Ovary (tissue), 9 donors: ENCODE data around the gene GHRH. TPM values are rescaled to one million over a fixed set of nuclear protein-coding genes. Genes with fewer than 3 reads are reported as not detected.

Experiments
- DNase-seq, 5 donors: peaks; one replicate each; pipeline ENCODE4 v3.0.0-alpha.2; 2019 to 2020
- H3K27ac ChIP-seq, 2 donors: fragments of 200-600 bp; one replicate each; pipeline versions ENCODE4 v1.5.1 to v1.8.0; 2019 to 2022
- H3K27me3 ChIP-seq: fragments of 200-600 bp; one replicate; pipeline ENCODE4 v1.8.0; 2022
- H3K36me3 ChIP-seq: fragments of 200-600 bp; sonication (generic); one replicate; pipeline ENCODE4 v1.5.1; 2019
- H3K4me1 ChIP-seq: one replicate; pipeline ENCODE4 v1.8.1; 2013; ENCODE audit warnings: mild to moderate bottlenecking, moderate library complexity; ENCODE audit not compliant: insufficient read depth
- H3K4me3 ChIP-seq: fragments of 200-600 bp; sonication (generic); one replicate; pipeline ENCODE4 v1.5.1; 2017
- H3K9me3 ChIP-seq, 2 donors: fragments of 200-600 bp in 1 of 2; sonication (generic) in 1 of 2; one replicate each; pipeline versions ENCODE4 v1.5.1 to v1.8.1; 2013 to 2019; ENCODE audit warnings: mild to moderate bottlenecking in 1 of 2, moderate library complexity in 1 of 2
- EP300 ChIP-seq: sonication (generic); formaldehyde crosslinking; IDR thresholded peaks from one replicate; pipeline ENCODE4 v1.6.1; 2017; ENCODE audit warnings: antibody characterized with exemption
- POLR2A ChIP-seq: fragments of 450-650 bp; IDR thresholded peaks from one replicate; pipeline ENCODE4 v1.6.1; 2017; ENCODE audit warnings: antibody characterized with exemption, mild to moderate bottlenecking, moderate library complexity
- WGBS, 3 donors: extraction: QIAGEN DNeasy Blood & Tissue Kit in 1 of 3; methylation state at CpG; one replicate each; pipeline versions ENCODE4 v1.1.5 to v1.1.7; 2013 to 2017; 5-methylcytosine and 5-hydroxymethylcytosine counted together
- intact Hi-C, 4 donors: fragments of 100-400 bp; cut with DNase I; formaldehyde crosslinking; loops; one replicate each; pipeline versions ENCODE4 v1.11.0 to v1.15.1; 2022 to 2023
- polyA plus RNA-seq, 2 donors: library from polyadenylated mRNA; stranded (reverse); fragments of 200-250 nt in 1 of 2; fragments of 350-450 nt in 1 of 2; fragmentation: Illumina TruSeq in 1 of 2; extraction: RNeasy Lipid Tissue Mini Kit (QIAGEN cat#74804) in 1 of 2; gene quantifications; one replicate each; pipeline ENCODE4 v1.2.3, GENCODE V29; 2013 to 2014
- total RNA-seq, 7 donors: library from RNA; depleted of rRNA in 2 of 7; stranded (reverse); fragments of >200 nt in 2 of 7; fragmentation: NEBNext Ultra II Directional in 3 of 7; extraction: Animal tissue kit (Norgen Biotek cat#: 25700) in 3 of 7; gene quantifications; one replicate each; pipeline versions ENCODE4 v1.1.0 to v1.2.4, GENCODE V29; 2016 to 2023
- TF ChIP-seq, protein P1 (sequence below), 3 donors: fragments of 450-650 bp in 2 of 3; fragments of 200-600 bp in 1 of 3; IDR thresholded peaks; one replicate each; pipeline versions ENCODE4 v1.5.1 to v1.8.0; 2016 to 2022; ENCODE audit warnings: antibody characterized with exemption in 3 of 3, mild to moderate bottlenecking in 1 of 3
- donor health status: DM: no; HTN: no; CAD: no; lungs with moderate emphysema.
- donor health status: DM: no; HTN: no; CAD: no.
- donor health status: Bipolar disorder and iron deficiency.
- donor health status: DM: yes; HTN: yes; CAD: no.
- donor health status: DM: no; HTN: no; CAD: no.
- donor health status: DM: yes; HTN: yes; CAD: no.

The GHRH gene
- total and polyA plus RNA-seq, 9 donors: not detected

GRCh38 chr20:37205794-37206193, 55.8 kb downstream of the GHRH start:
- no peak overlapping the region for H3K4me3 ChIP-seq
- no peak overlapping the region for H3K27ac ChIP-seq
- no peak for DNase-seq
- intact Hi-C loops: loop anchor here in 1 of 4 donors (10.0 kb wide), 1 partner anchor 179 kb away; no protein-coding TSS in a partner anchor
- H3K4me1 ChIP-seq: peaks cover 4% of the 10 kb centered on the region
- no peaks in the 10 kb centered on the region for H3K27me3 ChIP-seq
- no peaks in the 10 kb centered on the region for H3K36me3 ChIP-seq
- H3K9me3 ChIP-seq: no peaks in the 10 kb centered on the region
- WGBS, 3 donors: 50 to 54% (median 53%) methylated on average over 2 of the region's 2 CpGs
- TF ChIP-seq, protein P1, sequence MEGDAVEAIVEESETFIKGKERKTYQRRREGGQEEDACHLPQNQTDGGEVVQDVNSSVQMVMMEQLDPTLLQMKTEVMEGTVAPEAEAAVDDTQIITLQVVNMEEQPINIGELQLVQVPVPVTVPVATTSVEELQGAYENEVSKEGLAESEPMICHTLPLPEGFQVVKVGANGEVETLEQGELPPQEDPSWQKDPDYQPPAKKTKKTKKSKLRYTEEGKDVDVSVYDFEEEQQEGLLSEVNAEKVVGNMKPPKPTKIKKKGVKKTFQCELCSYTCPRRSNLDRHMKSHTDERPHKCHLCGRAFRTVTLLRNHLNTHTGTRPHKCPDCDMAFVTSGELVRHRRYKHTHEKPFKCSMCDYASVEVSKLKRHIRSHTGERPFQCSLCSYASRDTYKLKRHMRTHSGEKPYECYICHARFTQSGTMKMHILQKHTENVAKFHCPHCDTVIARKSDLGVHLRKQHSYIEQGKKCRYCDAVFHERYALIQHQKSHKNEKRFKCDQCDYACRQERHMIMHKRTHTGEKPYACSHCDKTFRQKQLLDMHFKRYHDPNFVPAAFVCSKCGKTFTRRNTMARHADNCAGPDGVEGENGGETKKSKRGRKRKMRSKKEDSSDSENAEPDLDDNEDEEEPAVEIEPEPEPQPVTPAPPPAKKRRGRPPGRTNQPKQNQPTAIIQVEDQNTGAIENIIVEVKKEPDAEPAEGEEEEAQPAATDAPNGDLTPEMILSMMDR (IDR thresholded peaks at IDR 0.05): no peak
- TF ChIP-seq EP300 (no peak), POLR2A (no peak)

DNA sequence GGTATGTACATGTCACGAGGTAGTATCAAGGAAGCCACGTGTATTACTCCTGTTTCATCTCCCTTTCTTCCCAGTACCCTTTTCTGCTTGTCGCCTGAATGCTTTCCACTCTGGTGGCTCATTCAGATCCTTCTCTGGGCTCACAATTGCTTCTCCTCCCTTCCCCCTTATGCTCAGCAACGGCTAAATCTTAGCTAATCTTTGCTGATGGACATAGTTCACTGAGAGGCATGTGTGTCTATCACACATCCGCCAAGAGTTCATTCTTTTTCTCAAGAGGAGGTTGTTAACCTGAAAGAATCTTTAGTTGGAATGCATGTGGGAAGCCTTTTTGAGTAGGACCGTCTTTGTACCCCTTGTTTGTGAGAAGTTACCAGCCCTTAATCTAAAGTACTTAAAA, 56.5 kb downstream of the GHRH start:
- Histone ChIP-seq H3K27ac (no peak overlapping the region), H3K4me1 (peaks cover 4% of the 10 kb centered on the region), H3K9me3 (no peaks in the 10 kb centered on the region), H3K4me3 (no peak overlapping the region), H3K36me3 (no peaks in the 10 kb centered on the region), H3K27me3 (no peaks in the 10 kb centered on the region)
- WGBS, 3 donors: 31 to 54% (median 45%) methylated on average over 6 of the region's 6 CpGs
- intact Hi-C loops: loop anchor here in 1 of 4 donors (10.0 kb wide), 1 partner anchor 180 kb away; no protein-coding TSS in a partner anchor
- no peak for DNase-seq
- TF ChIP-seq, protein P1 (IDR thresholded peaks at IDR 0.05): no peak
- TF ChIP-seq POLR2A: no peak
- no peak for TF ChIP-seq EP300

DNA sequence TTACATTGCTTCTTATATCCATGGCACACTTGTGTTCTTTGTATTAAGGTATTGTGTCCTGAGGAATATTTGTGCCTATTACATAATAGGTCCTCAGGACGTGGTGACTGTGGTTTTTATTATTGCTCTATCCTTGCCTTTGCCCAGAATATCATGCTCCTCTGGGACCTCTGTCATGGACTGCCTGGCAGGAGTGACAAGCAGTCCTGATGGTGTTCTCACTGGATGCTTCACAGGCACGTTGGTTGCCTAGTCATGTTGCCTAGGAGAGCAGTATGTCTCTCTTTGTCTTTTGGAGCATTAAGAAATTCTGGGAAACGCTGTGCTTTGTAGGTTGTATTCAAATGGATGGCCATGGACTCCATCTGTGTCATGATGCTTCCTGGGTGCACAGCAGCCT, 57.6 kb downstream of the GHRH start:
- 81 to 86% (median 83%) methylated on average over 3 of the region's 3 CpGs for WGBS, 3 donors
- peak in 1 of 5 donors; percentile 2 for DNase-seq
- intact Hi-C loops: loop anchor here in 2 of 4 donors (5.0 to 10.0 kb wide), 2 partner anchors 181 to 183 kb away; no protein-coding TSS in a partner anchor
- Histone ChIP-seq H3K4me3 (no peak overlapping the region), H3K27ac (no peak overlapping the region), H3K36me3 (no peaks in the 10 kb centered on the region), H3K9me3 (no peaks in the 10 kb centered on the region), H3K27me3 (no peaks in the 10 kb centered on the region), H3K4me1 (peaks cover 4% of the 10 kb centered on the region)
- TF ChIP-seq, protein P1 (IDR thresholded peaks at IDR 0.05): no peak
- TF ChIP-seq POLR2A: no peak
- TF ChIP-seq EP300: no peak

DNA sequence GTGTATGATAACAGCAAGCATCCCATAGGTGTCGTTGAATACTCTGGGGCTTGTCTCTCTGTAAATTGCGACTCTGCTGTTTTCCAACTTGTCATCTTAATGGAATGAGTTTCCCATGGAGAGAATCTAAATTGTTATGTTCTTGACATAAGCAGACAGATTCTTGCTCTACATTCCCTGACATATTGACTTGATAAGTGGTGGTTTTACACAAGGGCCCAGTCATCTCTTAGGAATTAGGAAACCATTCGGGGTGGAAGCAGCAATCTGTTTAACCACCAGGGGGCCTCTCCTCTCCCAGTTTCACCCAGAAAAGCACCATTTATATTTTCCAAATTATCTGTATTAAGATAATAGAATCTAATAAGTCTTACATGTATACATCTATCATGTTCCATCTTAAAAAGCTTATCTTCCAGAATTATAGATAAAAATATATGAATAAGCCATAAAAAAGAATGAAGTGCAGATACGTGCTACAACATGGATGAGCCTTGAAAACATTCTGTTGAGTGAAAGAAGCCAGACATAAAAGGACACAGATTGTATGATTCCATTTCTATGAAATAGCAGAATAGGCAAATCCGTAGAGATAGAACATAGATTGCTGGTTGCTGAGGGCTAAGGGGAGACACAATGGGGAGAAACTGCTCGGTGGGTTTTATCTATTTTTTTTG, 59.2 kb downstream of the GHRH start:
- H3K9me3 ChIP-seq: no peaks in the 10 kb centered on the region
- H3K36me3 ChIP-seq: no peaks in the 10 kb centered on the region
- WGBS, 3 donors: 43 to 48% (median 48%) methylated on average over 6 of the region's 6 CpGs
- H3K27ac ChIP-seq: peak overlapping the region in 1 of 2 donors; percentile 32
- no peak overlapping the region for H3K4me3 ChIP-seq
- no peak for TF ChIP-seq POLR2A
- TF ChIP-seq, protein P1 (IDR thresholded peaks at IDR 0.05): peak; percentile 56 to 81 (median 61)
- no peaks in the 10 kb centered on the region for H3K27me3 ChIP-seq
- intact Hi-C loops: loop anchor here in 2 of 4 donors (5.0 to 10.0 kb wide), 2 partner anchors 182 to 185 kb away; no protein-coding TSS in a partner anchor
- peak in 3 of 5 donors; percentile 19 to 59 (median 43) for DNase-seq
- peaks cover 4% of the 10 kb centered on the region for H3K4me1 ChIP-seq
